ENCODE data around the gene TRIP12.
"Not testable (repeated sequence)": the region's sequence is repeated elsewhere in the genome, so short reads cannot be mapped to it uniquely, and the experiment has no call there.

The TRIP12 gene

DNA sequence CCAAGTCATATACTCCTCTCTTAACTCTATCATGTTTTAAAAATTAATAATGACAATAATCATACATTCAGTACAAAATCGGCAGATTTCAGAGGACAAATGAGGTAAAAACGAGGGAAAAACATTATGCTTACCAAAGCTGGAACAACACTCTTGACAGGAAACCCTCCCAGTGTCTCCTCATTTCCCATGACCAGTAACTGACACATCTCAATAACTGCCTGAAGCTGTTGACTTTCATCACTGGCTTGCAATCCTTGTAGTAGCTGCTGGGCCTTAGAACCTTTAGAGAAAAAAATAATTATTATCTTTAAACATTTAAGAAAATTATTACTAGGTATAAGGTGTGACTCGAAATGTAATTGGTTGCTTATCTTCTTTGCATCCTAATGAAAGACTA lies 103.6 kb downstream of the TRIP12 start:
- DNase-seq = no peak

DNA sequence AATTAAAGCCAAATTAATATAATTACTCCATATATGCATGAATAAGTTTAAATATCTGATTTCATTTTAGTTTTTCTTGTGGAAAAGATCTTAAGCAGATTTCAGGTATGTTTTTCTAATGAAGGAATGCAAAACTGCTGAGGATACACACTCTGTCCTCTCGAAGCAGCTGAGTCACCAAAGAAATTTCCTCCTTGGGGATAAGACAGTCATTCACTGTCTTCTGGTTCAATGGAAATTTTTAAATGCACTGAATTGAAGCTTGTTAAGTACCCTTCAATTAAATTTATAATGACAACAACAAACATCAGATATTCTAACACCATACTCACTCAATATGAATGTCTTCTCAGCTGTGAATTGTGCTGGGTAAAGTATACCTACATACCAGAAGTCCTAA lies 106.0 kb downstream of the TRIP12 start:
- DNase-seq = no peak

DNA sequence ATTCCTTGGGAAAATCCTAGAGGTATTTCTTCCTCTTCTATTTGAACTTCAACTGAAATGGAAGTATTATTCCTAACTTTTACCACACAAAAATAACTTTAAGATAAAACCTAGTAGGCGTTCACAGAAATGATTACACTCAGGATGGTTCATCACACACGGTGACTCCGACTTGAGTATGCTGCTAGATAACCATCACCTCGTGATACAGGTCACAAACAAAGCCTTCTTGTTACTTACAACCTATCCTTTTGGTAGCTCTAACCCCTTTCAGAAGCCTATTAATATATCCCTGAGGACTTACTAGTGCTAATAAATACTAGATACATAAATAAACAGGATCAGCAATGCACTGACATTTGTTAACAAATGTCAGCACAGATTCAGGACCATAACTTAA lies 106.5 kb downstream of the TRIP12 start:
- no peak for DNase-seq

DNA sequence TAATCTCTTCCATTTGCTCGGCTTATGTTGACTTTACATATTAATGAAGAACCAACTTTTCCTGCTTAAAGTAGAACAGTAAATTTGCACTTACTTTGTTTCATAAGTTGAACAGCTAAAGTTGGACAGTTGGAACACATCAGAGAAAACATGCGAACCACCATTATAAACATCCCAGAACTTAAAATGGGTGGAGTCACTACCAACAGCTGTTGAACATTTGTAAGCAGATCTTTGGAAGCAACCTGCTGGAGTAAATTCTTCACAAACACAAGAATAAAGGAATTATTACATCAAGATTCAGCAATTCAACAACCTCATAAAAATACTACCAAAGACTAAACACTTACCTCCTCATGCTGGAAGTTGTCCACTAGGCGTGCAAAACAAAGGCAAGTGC lies 111.0 kb downstream of the TRIP12 start:
- no peak for DNase-seq

DNA sequence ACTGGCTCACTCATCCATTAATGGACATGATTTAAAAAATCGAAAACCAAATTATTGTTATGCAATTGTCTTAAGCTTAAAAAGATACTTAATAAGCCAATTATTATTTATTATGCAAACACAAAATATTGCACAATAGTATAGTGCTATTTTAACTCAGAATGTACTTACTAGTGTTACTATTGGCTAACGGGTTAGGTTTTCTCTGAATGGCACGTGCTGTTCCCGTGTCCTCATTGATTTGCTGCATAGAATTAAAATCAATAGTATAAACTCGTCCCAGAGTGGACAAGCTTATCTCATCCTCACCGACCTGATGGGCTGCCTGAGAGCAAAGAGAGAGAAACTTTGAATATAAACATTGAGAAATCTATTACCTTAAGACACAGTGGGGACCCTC lies 116.2 kb downstream of the TRIP12 start:
- no peak for DNase-seq

DNA sequence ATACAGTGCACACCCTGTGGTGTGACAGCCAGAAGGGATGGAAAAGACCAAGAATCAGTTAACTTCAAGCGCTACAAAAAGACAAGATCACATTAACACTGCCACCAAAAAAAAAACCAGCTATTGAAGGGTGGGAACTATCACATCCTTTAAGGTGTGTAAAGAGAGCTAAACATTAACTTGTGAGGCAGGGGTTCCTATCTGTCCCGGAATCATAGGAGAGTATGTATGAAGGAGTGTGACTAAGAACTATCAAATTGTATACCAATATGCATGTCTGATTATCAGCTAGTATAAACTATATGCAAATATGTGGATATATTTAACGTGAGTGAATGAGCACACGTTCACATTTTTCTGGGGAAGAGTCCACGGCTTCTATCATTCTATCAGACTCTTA lies 119.0 kb downstream of the TRIP12 start:
- no peak for DNase-seq

DNA sequence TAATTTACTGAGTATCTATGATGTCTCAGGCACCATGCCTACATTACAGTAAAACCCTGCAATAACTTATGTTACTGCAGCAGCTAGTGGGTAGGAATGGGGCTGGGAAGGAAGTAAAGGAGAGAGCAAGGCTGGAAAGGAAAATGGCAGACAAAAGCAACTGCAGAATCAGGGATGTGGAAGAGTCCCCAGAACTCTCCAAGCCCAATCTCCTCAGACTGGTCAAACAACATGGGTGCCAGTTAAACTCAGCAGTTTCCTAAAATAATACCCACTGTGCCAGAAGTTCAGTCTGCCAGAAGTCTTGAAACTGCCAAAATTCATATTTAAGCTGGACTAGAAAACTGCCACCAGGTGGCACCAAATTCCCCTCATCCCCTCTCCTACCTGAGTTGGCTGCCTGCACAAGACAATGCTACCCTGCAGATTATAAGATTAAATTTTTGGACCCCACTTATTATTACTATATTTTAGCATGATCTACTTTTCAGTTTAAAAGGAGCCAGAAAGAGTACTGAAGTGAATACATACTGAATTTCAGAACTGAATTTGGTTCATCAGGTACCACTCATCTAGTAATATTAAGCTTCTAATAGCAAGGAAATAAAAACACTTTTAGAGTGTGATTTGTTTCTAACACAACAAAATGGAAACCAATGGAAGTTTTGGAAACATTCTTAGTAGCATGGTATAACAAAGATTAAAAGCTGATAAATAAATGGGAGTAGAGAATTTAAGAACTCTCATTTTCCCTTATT lies 120.6 kb downstream of the TRIP12 start:
- no peak for DNase-seq

DNA sequence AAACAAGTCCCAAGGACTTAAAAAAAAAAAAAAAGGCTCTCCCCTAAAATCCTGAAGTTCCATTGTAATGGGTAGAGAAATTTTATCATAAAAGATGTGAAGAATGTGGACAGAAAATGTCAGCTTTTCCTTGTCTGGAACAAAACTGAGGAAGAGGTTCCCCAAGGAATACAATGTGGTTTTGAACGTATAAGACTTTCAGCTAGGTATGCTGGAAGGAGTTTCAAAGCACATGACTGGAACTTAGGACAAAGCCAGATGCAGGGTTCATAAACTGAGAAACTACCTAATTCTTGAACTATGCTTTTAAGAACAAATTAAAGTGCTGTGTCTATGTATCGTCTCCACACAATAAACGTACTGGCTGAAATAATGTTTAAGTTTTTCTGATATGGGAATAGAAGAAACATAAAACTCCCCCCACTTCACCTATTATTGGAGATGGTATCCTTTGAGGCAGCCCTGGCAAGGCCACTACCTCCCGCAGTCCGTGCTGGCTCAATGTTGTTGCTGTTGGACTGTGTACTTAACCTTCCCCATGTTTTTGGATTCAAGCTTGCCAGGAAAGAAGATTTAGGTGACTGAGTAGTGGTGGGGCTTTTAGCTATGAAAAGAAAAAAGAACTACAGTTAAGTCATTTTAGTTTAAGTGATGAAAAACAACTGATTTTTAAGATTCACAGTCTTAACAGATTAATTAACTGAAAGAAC lies 123.2 kb downstream of the TRIP12 start:
- no peak for DNase-seq

DNA sequence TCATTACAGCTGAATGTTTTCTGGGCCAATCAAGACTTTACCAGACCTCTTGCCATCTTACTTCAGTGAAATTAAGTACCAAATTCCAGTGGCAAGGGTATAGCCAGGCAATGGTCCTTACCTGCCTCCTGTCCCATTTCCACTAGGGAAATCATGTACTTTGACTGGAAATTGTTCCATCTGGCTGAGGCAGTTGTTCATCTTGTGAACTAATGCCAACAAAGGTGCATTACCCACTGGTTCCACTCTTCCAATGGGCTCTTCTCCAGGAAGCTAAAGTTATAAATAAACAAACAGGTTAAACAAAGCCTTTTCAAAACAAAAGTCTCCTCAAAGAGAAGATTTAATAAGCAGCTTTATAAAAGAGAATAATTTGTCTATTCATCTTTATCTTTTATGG lies 126.8 kb downstream of the TRIP12 start:
- DNase-seq = no peak

DNA sequence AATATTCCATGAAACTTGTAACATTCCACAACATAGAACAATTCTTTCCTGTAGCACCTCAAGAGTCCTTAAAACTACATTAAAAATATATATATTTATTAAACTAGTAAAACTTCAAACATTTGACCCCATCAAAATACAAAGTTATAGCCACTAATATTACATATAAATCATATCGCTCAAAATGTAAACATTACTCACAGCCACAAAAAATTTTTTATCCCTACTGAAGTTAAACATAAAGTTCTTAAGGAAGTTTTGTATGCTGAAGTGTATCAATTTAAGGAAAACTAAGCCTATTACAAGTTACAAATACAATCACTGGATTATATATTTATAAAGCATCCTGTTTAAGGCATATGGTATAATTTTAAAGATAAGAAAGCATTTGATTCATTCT lies 127.2 kb downstream of the TRIP12 start:
- no peak for DNase-seq

DNA sequence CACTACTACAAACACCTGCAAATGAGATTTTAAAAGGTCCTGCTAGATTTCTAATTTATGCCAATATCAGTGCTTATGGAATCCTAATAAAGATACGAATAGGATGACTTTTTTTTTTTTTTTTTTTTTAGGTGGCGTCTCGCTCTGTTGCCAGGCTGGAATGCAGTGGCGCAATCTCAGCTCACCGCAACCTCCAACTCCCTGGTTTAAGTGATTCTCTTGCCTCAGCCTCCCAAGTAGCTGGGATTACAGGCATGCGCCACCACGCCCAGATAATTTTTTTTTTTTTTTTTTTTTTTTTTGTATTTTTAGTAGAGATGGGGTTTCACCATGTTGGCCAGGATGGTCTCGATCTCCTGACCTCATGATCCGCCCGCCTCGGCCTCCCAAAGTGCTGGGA lies 135.5 kb downstream of the TRIP12 start:
- DNase-seq = not testable (repeated sequence)

DNA sequence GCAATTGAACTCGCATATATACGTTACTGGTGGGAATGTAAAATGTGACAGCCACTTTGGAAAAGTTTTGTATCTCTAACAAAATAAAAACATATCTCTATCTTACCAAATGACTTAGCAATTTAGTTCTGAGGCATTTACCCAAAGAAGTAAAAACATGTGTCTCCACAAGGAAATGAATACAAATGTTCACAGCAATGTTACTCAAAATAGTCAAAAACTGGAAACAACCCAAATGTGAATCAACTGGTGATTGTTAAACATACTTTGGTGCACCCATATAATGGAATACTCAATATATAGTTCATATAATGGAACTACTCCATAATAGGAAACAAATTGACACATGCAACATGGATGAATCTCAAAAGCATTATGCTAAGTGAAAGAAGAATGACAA lies 137.0 kb downstream of the TRIP12 start:
- DNase-seq = no peak

DNA sequence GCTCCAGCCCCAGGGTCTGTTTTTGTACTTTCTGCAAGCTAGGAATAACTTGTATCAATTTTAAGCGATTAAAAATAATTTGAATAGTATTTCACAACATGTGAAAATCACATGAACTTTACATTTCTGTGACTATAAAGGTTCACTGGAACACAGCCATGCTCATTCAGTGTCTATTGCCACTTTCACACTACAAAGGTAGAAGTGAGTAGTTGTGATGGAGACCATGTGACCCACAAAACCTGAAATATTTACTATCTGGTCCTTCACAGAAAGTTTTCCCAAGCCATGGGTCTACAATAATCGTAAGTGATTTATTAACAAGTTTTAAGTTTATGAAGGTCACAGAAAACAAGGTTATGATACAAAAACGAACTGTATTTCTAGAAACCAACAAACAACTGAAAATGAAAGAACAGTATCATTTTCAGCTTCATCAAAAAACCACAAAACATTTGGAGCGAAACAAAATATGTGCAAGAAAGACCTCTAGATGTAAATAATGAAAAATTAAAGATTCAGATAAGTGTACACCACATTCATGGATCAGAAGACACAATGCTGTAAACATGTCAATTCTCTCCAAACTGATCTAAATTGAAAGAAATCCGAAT lies 138.6 kb downstream of the TRIP12 start:
- no peak for DNase-seq

DNA sequence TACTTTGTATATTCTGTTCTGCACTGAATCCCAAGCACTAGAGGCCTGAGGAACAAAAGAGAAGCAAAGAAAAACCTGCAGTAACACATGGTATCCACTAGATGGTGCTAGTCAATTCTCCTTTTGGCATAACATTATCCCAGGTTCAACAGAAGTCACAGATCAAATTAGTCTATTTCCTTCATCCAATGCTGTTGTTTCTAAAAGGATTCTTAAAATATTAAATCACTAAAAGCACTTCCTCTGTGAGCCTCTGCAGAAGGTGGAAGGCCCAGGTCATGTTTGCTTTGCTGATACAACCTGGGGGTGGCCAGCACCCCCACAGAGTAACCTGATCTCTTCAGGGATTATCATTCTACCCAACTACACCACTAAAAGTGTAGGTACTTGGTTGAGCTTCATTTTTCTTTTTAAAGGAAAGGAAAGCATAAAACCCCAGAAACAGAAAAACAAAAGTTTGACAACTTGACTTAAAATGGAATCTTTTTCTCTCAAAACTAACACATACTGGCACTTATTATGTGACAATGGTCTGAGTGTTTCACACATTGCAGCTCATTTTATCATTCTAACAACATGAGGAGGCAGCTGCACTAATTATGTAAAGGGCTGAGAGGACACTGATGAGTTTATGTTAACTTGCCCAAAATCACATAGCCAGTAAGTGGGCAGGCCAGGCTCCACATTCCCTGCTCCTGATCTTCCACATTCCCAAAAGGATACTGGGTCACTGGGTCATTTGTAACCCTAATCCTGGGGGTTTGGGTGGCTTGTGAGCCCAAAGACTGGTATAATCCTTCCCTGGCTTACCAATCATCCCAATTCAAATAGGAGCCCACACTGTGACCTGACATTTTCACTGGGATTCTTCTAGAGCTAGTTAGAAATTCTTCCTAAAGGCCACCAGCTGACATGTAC lies 140.7 kb downstream of the TRIP12 start:
- DNase-seq = no peak

DNA sequence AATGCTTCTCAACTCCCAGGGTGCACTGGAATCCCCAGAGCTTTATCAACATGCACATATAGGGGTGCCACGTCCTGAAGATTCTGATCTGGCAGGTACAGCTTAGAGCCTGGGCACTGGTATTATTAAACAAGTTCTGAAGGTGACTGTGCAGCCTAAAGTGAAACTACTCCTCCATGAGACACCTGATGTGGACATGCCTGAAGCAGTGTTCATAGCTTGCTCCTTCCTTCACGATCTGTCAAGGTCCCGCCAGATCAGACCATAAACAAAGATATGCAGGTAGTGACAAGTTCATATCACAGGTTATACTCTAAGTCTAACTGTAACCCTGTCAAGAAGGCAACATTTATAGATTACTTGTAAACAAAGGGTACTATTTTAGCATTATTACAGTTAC lies 142.2 kb downstream of the TRIP12 start:
- no peak for DNase-seq

DNA sequence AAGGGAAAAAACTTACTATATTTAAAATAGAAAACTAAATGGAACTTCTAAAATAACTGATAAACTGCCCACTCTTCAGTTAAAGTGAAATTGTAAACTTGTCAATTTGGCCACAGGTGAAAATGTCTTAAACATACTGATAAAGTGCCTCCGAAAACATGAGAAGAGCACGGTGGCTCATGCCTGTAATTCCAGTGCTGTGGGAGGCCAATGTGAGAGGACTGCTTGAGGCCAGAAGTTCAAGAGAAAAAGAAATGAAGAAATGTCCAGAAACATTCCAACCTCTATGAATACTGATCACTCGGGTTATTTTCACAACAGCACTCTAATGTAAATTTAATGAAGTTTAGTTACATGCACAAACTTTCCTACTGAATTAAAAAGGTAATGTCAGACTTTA lies 144.1 kb downstream of the TRIP12 start:
- DNase-seq = no peak

DNA sequence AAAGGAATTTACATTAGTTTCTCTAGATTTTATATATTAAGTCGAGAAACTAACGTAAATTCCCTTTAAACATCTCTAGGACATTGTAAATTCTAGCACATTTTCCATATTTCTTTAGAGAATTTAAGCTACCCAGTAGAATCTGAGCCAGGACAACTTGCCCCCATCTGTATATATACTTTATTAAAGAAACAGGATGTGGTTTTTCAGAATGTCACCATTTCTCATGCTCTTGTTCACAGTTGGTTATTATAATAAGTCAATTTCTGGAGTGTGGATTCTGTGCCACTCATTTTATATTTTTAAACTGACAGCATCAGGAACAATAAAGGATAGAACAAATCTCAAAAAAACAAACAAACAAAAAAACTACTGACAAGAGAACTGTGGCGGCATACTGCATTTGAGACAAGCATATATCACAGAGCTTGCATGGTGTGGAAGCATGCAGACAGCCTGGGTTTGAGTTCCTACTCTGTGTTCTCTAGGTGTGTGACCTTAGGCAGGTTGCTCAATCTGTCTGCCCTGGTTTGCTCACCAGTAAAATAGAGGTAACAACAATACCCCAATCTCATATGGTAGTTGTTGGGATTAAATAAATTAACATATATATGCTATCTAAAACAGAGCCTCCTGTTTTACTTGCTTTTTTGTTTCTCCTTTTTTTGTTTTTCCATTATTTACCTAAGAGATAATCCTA lies 146.0 kb downstream of the TRIP12 start:
- DNase-seq = no peak

DNA sequence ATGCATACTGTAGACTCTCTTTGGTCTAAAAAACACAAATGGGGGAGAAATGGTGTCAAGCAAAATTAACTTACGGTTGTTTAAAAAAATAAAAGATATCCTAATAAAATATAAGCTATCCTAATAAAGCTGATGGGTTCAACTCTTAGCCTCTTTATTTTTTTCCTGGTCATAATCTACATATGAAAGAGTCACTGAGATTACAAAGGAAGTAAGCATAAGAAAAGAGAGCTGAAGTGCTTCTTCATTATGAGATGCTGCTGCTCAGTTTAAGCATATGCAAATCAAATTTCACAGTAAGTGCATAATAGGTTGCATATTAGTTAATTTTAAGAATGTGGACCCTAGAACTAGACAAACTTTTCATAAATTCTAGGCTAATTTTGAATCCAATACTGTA lies 147.6 kb downstream of the TRIP12 start:
- no peak for DNase-seq

DNA sequence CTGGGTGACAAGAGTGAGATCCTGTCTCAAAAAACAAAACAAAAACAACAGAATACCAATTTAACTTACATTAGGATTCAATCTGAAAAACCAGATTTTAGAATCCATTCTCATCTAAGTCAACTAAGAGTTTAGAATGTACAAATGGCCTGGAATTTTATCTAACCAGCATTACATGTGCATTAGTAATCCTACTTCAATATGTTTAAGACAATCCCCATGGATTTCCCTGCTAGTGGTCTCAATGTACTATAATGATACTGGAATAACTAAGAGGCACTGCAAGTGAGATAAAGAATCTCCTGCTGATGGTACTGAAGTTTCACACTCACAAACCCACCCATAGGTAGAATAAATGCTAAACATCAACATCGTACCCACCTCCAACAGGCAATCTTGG lies 153.6 kb downstream of the TRIP12 start:
- no peak for DNase-seq

DNA sequence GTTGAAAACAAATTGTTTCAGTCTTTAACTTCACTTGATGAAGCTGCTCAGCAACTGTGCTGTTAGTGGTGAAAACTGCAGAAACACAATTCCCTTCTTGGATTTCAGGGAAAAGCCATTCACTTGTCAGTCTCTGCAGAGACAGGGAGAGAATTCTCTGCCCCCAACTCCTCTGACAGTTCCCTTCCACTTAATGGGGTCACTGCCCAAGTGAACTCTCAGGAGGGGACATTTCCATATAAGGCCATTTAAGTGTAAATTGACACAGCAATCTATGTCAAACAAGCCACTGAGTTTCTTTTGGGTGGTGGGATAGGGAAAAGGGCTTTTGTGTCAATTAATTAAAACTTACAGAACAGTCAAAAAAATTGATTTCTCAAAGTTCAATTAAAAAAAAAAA lies 156.1 kb downstream of the TRIP12 start:
- DNase-seq = no peak

DNA sequence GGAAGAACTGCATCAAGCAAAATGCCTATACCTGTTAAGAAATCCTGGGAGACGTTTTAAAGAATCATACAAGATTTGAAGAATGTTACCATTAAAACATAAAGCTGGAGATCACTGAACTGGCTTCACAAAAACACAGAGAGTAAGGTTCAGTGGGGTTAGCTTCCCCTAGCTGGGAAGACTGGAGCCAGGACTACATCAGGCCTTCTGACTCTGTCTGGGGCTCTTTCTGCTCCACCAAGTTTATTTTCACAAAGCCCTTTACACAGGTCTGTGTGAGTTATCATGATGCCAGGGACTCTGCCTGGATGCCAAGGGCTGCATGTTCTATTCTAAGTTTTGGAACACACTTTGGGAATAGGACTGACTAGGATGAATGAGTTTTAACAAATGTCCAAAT lies 160.1 kb downstream of the TRIP12 start:
- no peak for DNase-seq

DNA sequence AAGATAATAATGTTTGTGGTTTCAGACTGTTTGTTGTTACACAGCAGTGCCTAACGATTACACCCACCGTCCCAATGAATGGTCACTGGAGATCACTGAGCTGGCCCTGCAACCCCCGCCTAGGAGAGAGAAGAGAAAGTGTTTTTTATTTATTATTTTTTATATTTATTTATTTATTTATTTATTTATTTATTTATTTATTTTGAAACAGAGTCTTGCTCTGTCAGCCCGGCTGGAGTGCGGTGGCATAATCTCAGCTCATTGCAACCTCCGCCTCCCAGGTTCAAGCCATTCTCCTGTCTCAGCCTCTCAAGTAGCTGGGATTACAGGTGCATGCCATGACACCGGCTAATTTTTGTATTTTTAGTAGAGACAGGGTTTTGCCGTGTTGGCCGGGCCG lies 164.3 kb downstream of the TRIP12 start:
- DNase-seq = not testable (repeated sequence)

Measured in 8988T (cell line).